GM12873 (cell line): Measurements from ENCODE around the gene RPS6KA6.

ENCODE experiments used
- TF ChIP-seq, protein P1 (sequence below): IDR thresholded peaks from 2 replicates; pipeline ENCODE4 v1.5.1; 2012; ENCODE audit warnings: low read depth, mild to moderate bottlenecking, moderate library complexity, low read length, control low read depth; ENCODE audit not compliant: insufficient read depth; ENCODE audit errors: missing control alignments

Gene RPS6KA6

DNA sequence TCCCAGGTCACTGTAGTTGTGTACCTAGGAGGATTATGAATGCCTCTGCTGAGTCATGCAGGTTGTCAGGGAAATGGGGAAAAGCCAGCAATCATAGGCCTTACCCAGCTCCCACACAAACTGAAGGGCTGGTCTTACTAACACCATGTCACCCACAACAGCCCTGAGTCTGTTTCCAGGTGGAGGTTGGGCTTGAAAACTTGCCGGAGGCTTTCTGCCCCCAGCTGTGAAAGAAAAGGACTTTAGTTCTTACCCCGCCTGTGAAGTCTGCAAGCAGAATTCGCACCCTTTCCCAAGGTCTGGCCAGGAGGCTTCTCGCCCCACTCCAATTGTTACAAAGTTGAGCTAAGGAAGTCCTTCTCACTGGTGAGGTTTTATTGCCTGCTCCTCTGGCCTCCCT is 143.9 kb downstream of the RPS6KA6 start:
- TF ChIP-seq, protein P1, sequence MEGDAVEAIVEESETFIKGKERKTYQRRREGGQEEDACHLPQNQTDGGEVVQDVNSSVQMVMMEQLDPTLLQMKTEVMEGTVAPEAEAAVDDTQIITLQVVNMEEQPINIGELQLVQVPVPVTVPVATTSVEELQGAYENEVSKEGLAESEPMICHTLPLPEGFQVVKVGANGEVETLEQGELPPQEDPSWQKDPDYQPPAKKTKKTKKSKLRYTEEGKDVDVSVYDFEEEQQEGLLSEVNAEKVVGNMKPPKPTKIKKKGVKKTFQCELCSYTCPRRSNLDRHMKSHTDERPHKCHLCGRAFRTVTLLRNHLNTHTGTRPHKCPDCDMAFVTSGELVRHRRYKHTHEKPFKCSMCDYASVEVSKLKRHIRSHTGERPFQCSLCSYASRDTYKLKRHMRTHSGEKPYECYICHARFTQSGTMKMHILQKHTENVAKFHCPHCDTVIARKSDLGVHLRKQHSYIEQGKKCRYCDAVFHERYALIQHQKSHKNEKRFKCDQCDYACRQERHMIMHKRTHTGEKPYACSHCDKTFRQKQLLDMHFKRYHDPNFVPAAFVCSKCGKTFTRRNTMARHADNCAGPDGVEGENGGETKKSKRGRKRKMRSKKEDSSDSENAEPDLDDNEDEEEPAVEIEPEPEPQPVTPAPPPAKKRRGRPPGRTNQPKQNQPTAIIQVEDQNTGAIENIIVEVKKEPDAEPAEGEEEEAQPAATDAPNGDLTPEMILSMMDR = no peak
